Esophagus muscularis mucosa (tissue), 3 donors: Measurements from ENCODE around the gene PIM1.

ENCODE experiments used
- CTCF ChIP-seq, 3 experiments: fragments of 200-600 bp in 2 of 3; fragments of 450-650 bp in 1 of 3; sonication (generic) in 2 of 3; IDR thresholded peaks; one replicate each; pipeline ENCODE4 v1.5.1; 2017 to 2019; ENCODE audit warnings: antibody characterized with exemption in 3 of 3, mild to moderate bottlenecking in 2 of 3, moderate library complexity in 1 of 3
- POLR2A ChIP-seq: fragments of 450-650 bp; IDR thresholded peaks from one replicate; pipeline ENCODE4 v1.6.1; 2017; ENCODE audit warnings: antibody characterized with exemption, moderate library complexity, mild to moderate bottlenecking, low read depth

DNA sequence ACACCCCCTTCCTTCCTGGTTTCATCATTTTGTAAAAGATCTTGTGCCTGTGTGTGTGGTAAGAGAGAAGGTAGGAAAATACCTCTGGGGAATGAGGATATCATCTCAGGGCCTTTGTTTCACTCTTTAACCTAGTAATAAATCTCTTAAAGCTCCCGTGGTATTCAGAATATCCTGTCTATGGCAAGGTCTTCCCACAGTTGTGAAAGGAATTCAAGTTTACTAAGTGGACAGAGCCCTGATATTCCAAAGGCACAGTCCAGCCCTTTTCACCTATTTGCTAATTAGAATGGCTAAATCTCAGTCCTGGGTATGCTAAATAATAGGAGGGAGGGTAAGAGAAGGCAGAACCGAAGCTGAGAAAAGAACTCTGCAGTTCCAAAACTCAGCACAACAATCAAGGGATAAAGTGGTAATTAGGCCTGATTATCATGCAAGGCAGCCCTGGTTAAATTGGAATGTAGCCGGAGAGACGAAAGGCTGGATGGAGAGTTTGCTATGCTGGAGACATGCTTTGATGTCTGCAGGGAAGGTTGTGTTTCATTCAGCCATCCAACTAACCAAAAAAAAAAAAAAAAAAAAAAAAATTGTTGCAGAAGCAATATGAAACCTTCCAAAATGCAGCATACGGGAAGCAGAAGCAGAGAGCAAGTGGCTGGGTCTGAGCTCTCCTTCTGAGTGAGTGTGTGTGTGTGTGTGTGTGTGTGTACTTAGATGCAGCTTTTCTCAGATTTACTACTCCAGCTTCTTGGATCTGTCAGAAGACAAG lies 28.5 kb upstream of the PIM1 start:
- TF ChIP-seq CTCF (IDR thresholded peaks at IDR 0.05): no peak
- TF ChIP-seq POLR2A: no peak
